NCI-H1048 (cell line): ENCODE measurements around the gene KLF11.
"Not testable (repeated sequence)": the region's sequence is repeated elsewhere in the genome, so short reads cannot be mapped to it uniquely, and the experiment has no call there.

ENCODE experiments used
- DNase-seq: peaks from one replicate; lab custom pipeline; 2025; lab: John Stamatoyannopoulos, UW

KLF11 gene

GRCh38 chr2:10084223-10084865 is 41.0 kb downstream of the KLF11 start:
- DNase-seq = no peak

GRCh38 chr2:10085043-10085667 is 41.8 kb downstream of the KLF11 start:
- DNase-seq = no peak

GRCh38 chr2:10085668-10086059 is 42.3 kb downstream of the KLF11 start:
- DNase-seq = no peak

GRCh38 chr2:10086950-10087349 is 43.6 kb downstream of the KLF11 start:
- no peak for DNase-seq

GRCh38 chr2:10087360-10087759 is 44.0 kb downstream of the KLF11 start:
- no peak for DNase-seq

- DNase-seq = no peak
Measured at GRCh38 chr2:10089565-10090190, 46.3 kb downstream of the KLF11 start.

GRCh38 chr2:10091182-10091888 is 48.0 kb downstream of the KLF11 start:
- no peak for DNase-seq

- not testable (repeated sequence) for DNase-seq
Measured at GRCh38 chr2:10091889-10092244, 48.5 kb downstream of the KLF11 start.

- no peak for DNase-seq
Measured at GRCh38 chr2:10094271-10094814, 51.0 kb downstream of the KLF11 start.

- DNase-seq = no peak
Measured at GRCh38 chr2:10095175-10095574, 51.8 kb downstream of the KLF11 start.

GRCh38 chr2:10096641-10097040 is 53.3 kb downstream of the KLF11 start:
- no peak for DNase-seq

- DNase-seq = no peak
Measured at GRCh38 chr2:10097352-10098148, 54.2 kb downstream of the KLF11 start.

- no peak for DNase-seq
Measured at GRCh38 chr2:10101491-10101890, 58.1 kb downstream of the KLF11 start.

GRCh38 chr2:10103179-10103578 is 59.8 kb downstream of the KLF11 start:
- no peak for DNase-seq
